ENCODE measurements around the gene MPEG1.
A peak's percentile ranks its signal among the peaks of the same experiment; 100 is the strongest.

MPEG1 gene

DNA sequence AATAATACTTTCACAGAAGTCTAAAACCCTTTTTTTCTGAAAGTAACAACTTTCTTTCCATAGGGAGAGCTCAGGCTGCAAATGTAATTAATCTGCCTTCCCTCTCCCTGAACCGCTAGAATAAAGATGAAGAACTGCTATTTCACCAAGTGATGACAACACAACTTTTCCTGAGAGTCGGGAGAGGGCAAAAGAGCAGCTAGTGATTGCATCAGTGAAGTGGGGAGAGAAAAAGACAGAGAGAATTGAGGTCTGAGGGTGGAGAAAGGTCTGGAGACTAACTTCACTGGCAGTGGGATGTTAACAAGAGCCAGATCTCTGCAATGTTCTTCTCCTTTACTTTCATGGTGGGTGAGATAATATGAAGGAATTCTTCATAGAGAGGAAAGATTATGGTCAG is 10.9 kb upstream of the MPEG1 start:
- H3K4me3 ChIP-seq (ENCODE audit: low read length) = no peak overlapping the region
- no peaks in the 10 kb centered on the region for H4K20me1 ChIP-seq (ENCODE audit: control insufficient read depth, insufficient read depth, low read depth, low read length)
- no peaks in the 10 kb centered on the region for H3F3A ChIP-seq (ENCODE audit: control insufficient read depth, insufficient read depth)
- H3K4me1 ChIP-seq (ENCODE audit: control insufficient read depth, low read length) = peaks cover 14% of the 10 kb centered on the region; the same call in 1 of the 2 replicates
- H3K27me3 ChIP-seq (ENCODE audit: control insufficient read depth, low read length) = peaks cover 13% of the 10 kb centered on the region
- H3K9me3 ChIP-seq (ENCODE audit: control insufficient read depth, insufficient read depth, low read length) = no peaks in the 10 kb centered on the region
- H3K36me3 ChIP-seq (ENCODE audit: control insufficient read depth, low read length) = no peaks in the 10 kb centered on the region
- H3K9me2 ChIP-seq (replicated peaks; ENCODE audit: control insufficient read depth, low read length) = no peaks in the 10 kb centered on the region
- no peak for TF ChIP-seq EZH2phosphoT487 (IDR thresholded peaks at IDR 0.05; ENCODE audit: borderline replicate concordance, low read length)
- TF ChIP-seq, protein P1, sequence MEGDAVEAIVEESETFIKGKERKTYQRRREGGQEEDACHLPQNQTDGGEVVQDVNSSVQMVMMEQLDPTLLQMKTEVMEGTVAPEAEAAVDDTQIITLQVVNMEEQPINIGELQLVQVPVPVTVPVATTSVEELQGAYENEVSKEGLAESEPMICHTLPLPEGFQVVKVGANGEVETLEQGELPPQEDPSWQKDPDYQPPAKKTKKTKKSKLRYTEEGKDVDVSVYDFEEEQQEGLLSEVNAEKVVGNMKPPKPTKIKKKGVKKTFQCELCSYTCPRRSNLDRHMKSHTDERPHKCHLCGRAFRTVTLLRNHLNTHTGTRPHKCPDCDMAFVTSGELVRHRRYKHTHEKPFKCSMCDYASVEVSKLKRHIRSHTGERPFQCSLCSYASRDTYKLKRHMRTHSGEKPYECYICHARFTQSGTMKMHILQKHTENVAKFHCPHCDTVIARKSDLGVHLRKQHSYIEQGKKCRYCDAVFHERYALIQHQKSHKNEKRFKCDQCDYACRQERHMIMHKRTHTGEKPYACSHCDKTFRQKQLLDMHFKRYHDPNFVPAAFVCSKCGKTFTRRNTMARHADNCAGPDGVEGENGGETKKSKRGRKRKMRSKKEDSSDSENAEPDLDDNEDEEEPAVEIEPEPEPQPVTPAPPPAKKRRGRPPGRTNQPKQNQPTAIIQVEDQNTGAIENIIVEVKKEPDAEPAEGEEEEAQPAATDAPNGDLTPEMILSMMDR (IDR thresholded peaks at IDR 0.05; ENCODE audit: low read depth, low read length, poor library complexity, severe bottlenecking) = no peak
- no peaks in the 10 kb centered on the region for H3K79me2 ChIP-seq (ENCODE audit: control insufficient read depth, low read length)
- no peak overlapping the region for H3K27ac ChIP-seq (ENCODE audit: low read depth, low read length)
- no peak overlapping the region for H3K4me2 ChIP-seq (ENCODE audit: low read length)

DNA sequence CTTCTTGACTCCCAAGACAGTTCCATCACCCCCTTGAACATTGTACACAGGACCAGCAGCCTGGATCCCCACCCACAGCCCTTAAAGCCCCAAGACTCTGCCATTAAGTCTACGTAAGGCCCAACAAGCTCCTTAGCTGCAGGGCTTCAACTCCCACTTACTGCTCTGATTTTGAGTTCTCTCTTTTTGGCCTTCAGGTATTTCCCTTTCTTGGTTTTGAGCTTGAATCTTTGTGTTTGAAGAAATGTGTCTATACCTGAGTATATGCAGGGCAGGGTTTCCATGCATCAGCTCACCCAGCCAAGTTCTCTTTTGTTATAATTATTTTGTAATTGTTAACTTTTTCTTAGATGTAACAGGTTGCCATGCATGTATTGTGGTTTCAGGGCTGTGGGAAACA is 10.4 kb upstream of the MPEG1 start:
- TF ChIP-seq EZH2phosphoT487 (IDR thresholded peaks at IDR 0.05; ENCODE audit: borderline replicate concordance, low read length) = no peak
- peaks cover 17% of the 10 kb centered on the region for H3K4me1 ChIP-seq (ENCODE audit: control insufficient read depth, low read length)
- no peak overlapping the region for H3K4me3 ChIP-seq (ENCODE audit: low read length)
- no peak overlapping the region for H3K27ac ChIP-seq (ENCODE audit: low read depth, low read length)
- H3F3A ChIP-seq (ENCODE audit: control insufficient read depth, insufficient read depth) = no peaks in the 10 kb centered on the region
- H4K20me1 ChIP-seq (ENCODE audit: control insufficient read depth, insufficient read depth, low read depth, low read length) = no peaks in the 10 kb centered on the region
- no peak overlapping the region for H3K4me2 ChIP-seq (ENCODE audit: low read length)
- H3K27me3 ChIP-seq (ENCODE audit: control insufficient read depth, low read length) = peaks cover 17% of the 10 kb centered on the region
- H3K9me2 ChIP-seq (replicated peaks; ENCODE audit: control insufficient read depth, low read length) = no peaks in the 10 kb centered on the region
- H3K9me3 ChIP-seq (ENCODE audit: control insufficient read depth, insufficient read depth, low read length) = no peaks in the 10 kb centered on the region
- no peaks in the 10 kb centered on the region for H3K36me3 ChIP-seq (ENCODE audit: control insufficient read depth, low read length)
- H3K79me2 ChIP-seq (ENCODE audit: control insufficient read depth, low read length) = no peaks in the 10 kb centered on the region

DNA sequence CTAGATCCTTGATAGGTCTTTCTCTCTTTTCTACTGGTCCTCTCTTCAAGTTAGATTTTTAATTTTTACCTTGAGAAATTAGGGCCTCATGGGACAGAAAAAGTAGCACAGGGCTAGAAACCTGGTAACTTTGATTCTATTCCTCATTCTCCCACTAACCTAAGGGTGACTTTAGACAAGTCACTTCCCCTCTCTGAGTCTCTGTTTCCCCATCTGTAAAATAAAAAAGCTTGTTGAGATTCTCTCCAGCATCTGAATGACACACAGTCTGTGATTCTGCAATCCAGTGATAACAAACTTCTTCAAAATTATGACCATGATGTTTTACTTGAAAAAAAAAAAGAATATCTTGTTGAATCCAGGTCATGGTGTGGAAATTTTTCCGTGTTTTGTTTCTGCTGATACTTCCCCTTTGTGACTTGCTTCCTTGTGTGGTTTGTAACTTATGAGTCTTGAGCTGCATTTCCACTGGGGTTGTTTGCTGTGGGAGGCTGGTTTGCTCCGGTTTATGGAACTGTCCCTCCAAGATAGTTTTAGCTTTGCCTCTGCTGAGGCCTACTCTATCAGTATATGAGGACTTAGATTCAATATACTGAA is 9.8 kb upstream of the MPEG1 start:
- Histone ChIP-seq H3K9me3 (ENCODE audit: control insufficient read depth, insufficient read depth, low read length) (no peaks in the 10 kb centered on the region), H3K4me2 (ENCODE audit: low read length) (no peak overlapping the region), H3K27me3 (ENCODE audit: control insufficient read depth, low read length) (peaks cover 20% of the 10 kb centered on the region), H3K27ac (ENCODE audit: low read depth, low read length) (no peak overlapping the region), H3K4me3 (ENCODE audit: low read length) (no peak overlapping the region), H3F3A (ENCODE audit: control insufficient read depth, insufficient read depth) (0 out of 2 replicates have a peak, but pooled peaks cover under 1% of the 10 kb centered on the region), H3K4me1 (ENCODE audit: control insufficient read depth, low read length) (peaks cover 22% of the 10 kb centered on the region), H3K9me2 (replicated peaks; ENCODE audit: control insufficient read depth, low read length) (no peaks in the 10 kb centered on the region), H4K20me1 (ENCODE audit: control insufficient read depth, insufficient read depth, low read depth, low read length) (no peaks in the 10 kb centered on the region), H3K36me3 (ENCODE audit: control insufficient read depth, low read length) (no peaks in the 10 kb centered on the region), H3K79me2 (ENCODE audit: control insufficient read depth, low read length) (no peaks in the 10 kb centered on the region)
- TF ChIP-seq, protein P1 (IDR thresholded peaks at IDR 0.05; ENCODE audit: low read depth, low read length, poor library complexity, severe bottlenecking) = no peak
- no peak for TF ChIP-seq EZH2phosphoT487 (IDR thresholded peaks at IDR 0.05; ENCODE audit: borderline replicate concordance, low read length)

DNA sequence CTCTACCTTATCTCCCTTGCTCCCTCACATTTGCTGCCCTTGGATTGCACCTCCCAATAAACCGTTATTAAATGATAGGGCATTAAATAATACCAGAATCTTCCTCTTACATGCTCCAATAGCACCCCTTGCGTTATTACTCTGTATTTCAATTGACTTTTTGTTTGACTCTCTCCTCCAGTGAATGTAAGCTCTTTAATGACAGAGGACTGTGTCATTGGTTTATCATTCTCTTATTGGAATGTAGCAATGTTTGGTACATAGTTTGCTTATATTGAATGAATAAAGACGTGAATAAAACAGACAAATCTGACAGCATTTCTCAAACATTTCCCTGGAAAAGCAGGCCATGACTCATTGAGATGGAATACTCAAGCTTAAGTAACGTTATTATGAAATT is 8.7 kb upstream of the MPEG1 start:
- Histone ChIP-seq H3K36me3 (ENCODE audit: control insufficient read depth, low read length) (no peaks in the 10 kb centered on the region), H3K27ac (ENCODE audit: low read depth, low read length) (no peak overlapping the region), H3K79me2 (ENCODE audit: control insufficient read depth, low read length) (no peaks in the 10 kb centered on the region), H4K20me1 (ENCODE audit: control insufficient read depth, insufficient read depth, low read depth, low read length) (no peaks in the 10 kb centered on the region), H3K27me3 (ENCODE audit: control insufficient read depth, low read length) (peaks cover 20% of the 10 kb centered on the region), H3K4me1 (ENCODE audit: control insufficient read depth, low read length) (peaks cover 33% of the 10 kb centered on the region), H3K9me3 (ENCODE audit: control insufficient read depth, insufficient read depth, low read length) (no peaks in the 10 kb centered on the region), H3K4me2 (ENCODE audit: low read length) (no peak overlapping the region), H3K9me2 (replicated peaks; ENCODE audit: control insufficient read depth, low read length) (no peaks in the 10 kb centered on the region), H3F3A (ENCODE audit: control insufficient read depth, insufficient read depth) (peaks cover 9% of the 10 kb centered on the region), H3K4me3 (ENCODE audit: low read length) (no peak overlapping the region)
- no peak for TF ChIP-seq EZH2phosphoT487 (IDR thresholded peaks at IDR 0.05; ENCODE audit: borderline replicate concordance, low read length)
- TF ChIP-seq, protein P1 (IDR thresholded peaks at IDR 0.05; ENCODE audit: low read depth, low read length, poor library complexity, severe bottlenecking) = peak; percentile 17

All from DOHH2 (cell line).